ENCODE data around the gene NOC2L. TPM values are rescaled to one million over a fixed set of nuclear protein-coding genes. Genes with fewer than 3 reads are reported as not detected.

The NOC2L gene
- total and polyA plus RNA-seq, 2 experiments from 2014 or later = 95.4 to 119 TPM

- Histone ChIP-seq H3K27ac (no peak overlapping the region), H3K4me1 (ENCODE audit: low read depth) (no peaks in the 10 kb centered on the region), H3K9me3 (ENCODE audit: low read depth) (no peaks in the 10 kb centered on the region), H3K27me3 (peaks cover 40% of the 10 kb centered on the region), H3K4me3 (no peak overlapping the region), H3K36me3 (no peaks in the 10 kb centered on the region)
- DNase-seq (ENCODE audit: low read depth in 1 of 2, low spot score in 1 of 2) = no peak
- no peak for TF ChIP-seq CTCF (IDR thresholded peaks at IDR 0.05; ENCODE audit: low read depth, low read length)
Observed at GRCh38 chr1:897226-897625, 61.8 kb downstream of the NOC2L start.

Other genes starting within 250 kb of the NOC2L start
- 90.7 and 146 TPM in 2 replicates for gene SAMD11, start 35.3 kb downstream of the NOC2L start, total RNA-seq
- gene SAMD11, start 35.3 kb downstream of the NOC2L start, polyA plus RNA-seq = 32.2 and 63.3 TPM in 2 replicates
- 16.2 and 42.9 TPM in 2 replicates for gene KLHL17, start 1.3 kb upstream of the NOC2L start, total RNA-seq
- 31.5 and 40.6 TPM in 2 replicates for gene KLHL17, start 1.3 kb upstream of the NOC2L start, polyA plus RNA-seq
- 0.36 TPM in 1 of 2 replicates, not detected in the other for gene PLEKHN1, start 7.2 kb upstream of the NOC2L start, total RNA-seq
- 0.60 TPM in 2 replicates for gene PLEKHN1, start 7.2 kb upstream of the NOC2L start, polyA plus RNA-seq
- gene PERM1, start 22.8 kb upstream of the NOC2L start, total RNA-seq = 0.49 and 1.0 TPM in 2 replicates
- gene PERM1, start 22.8 kb upstream of the NOC2L start, polyA plus RNA-seq = 0.71 and 0.77 TPM in 2 replicates
- 54.4 and 89.4 TPM in 2 replicates for gene HES4, start 40.8 kb upstream of the NOC2L start, total RNA-seq
- gene HES4, start 40.8 kb upstream of the NOC2L start, polyA plus RNA-seq = 45.7 and 83.6 TPM in 2 replicates
- gene ISG15, start 54.2 kb upstream of the NOC2L start, total RNA-seq = 73.4 and 111 TPM in 2 replicates
- 68.2 and 110 TPM in 2 replicates for gene ISG15, start 54.2 kb upstream of the NOC2L start, polyA plus RNA-seq
- gene AGRN, start 60.9 kb upstream of the NOC2L start, total RNA-seq = 95.5 and 154 TPM in 2 replicates
- gene AGRN, start 60.9 kb upstream of the NOC2L start, polyA plus RNA-seq = 23.5 and 30.6 TPM in 2 replicates
- gene RNF223, start 115.0 kb upstream of the NOC2L start, total RNA-seq = 0.33 and 1.7 TPM in 2 replicates
- gene RNF223, start 115.0 kb upstream of the NOC2L start, polyA plus RNA-seq = not detected in 2 replicates
- 21.8 and 36.2 TPM in 2 replicates for gene C1orf159, start 156.8 kb upstream of the NOC2L start, total RNA-seq
- 17.7 and 21.7 TPM in 2 replicates for gene C1orf159, start 156.8 kb upstream of the NOC2L start, polyA plus RNA-seq
- gene TTLL10, start 214.6 kb upstream of the NOC2L start, total RNA-seq = not detected in 2 replicates
- 0.31 TPM in 1 of 2 replicates, not detected in the other for gene TTLL10, start 214.6 kb upstream of the NOC2L start, polyA plus RNA-seq
- gene TNFRSF18, start 247.3 kb upstream of the NOC2L start, total RNA-seq = not detected in 2 replicates
- gene TNFRSF18, start 247.3 kb upstream of the NOC2L start, polyA plus RNA-seq = 0.39 and 0.74 TPM in 2 replicates